H9 (cell line): ENCODE data around the gene C11orf16. TPM values are rescaled to one million over a fixed set of nuclear protein-coding genes. Genes with fewer than 3 reads are reported as not detected.

Experiments used
- DNase-seq: peaks from one replicate; pipeline ENCODE4 v3.0.0-alpha.2; 2017
- H2AFZ ChIP-seq: one replicate; pipeline ENCODE4 v1.6.1; 2013; ENCODE audit warnings: mild to moderate bottlenecking, low read length, control low read depth, moderate library complexity
- H2AK5ac ChIP-seq: 2 replicates; pipeline ENCODE4 v1.6.1; 2013; ENCODE audit warnings: low read length, control low read depth, mixed read lengths; ENCODE audit not compliant: insufficient read length
- H2BK120ac ChIP-seq: one replicate; pipeline ENCODE4 v1.6.1; 2013; ENCODE audit warnings: low read depth, mild to moderate bottlenecking, low read length, control low read depth, inconsistent platforms; ENCODE audit not compliant: poor library complexity, severe bottlenecking
- H2BK12ac ChIP-seq: 2 replicates; pipeline ENCODE4 v1.6.1; 2013; ENCODE audit warnings: low read length, control low read depth, mixed read lengths, low read depth; ENCODE audit not compliant: insufficient read length
- H2BK15ac ChIP-seq: 2 replicates; pipeline ENCODE4 v1.6.1; 2013; ENCODE audit warnings: low read depth, low read length, control low read depth
- H2BK20ac ChIP-seq: one replicate; pipeline ENCODE4 v1.6.1; 2013; ENCODE audit warnings: low read depth, mild to moderate bottlenecking, low read length, control low read depth, inconsistent platforms; ENCODE audit not compliant: poor library complexity, severe bottlenecking
- H2BK5ac ChIP-seq: 2 replicates; pipeline ENCODE4 v1.6.1; 2013; ENCODE audit warnings: low read length, control low read depth, mixed read lengths; ENCODE audit not compliant: insufficient read length
- H3K14ac ChIP-seq: 2 replicates; pipeline ENCODE4 v1.6.1; 2013; ENCODE audit warnings: low read length, control low read depth; ENCODE audit not compliant: insufficient read depth
- H3K18ac ChIP-seq: 2 replicates; pipeline ENCODE4 v1.6.1; 2013; ENCODE audit warnings: low read depth, mild to moderate bottlenecking, mixed read lengths, low read length, control low read depth; ENCODE audit not compliant: insufficient read length
- H3K23ac ChIP-seq: 2 replicates; pipeline ENCODE4 v1.6.1; 2013; ENCODE audit warnings: low read length, control low read depth, mixed read lengths, low read depth; ENCODE audit not compliant: insufficient read length
- H3K23me2 ChIP-seq: 2 replicates; pipeline ENCODE4 v1.6.1; 2013; ENCODE audit warnings: low read depth, mild to moderate bottlenecking, mixed read lengths, low read length, control low read depth; ENCODE audit not compliant: insufficient read length, poor library complexity, severe bottlenecking
- H3K27ac ChIP-seq: 2 replicates; pipeline ENCODE4 v1.5.1; 2013; ENCODE audit warnings: low read length, control low read depth, mixed read lengths, low read depth; ENCODE audit not compliant: insufficient read length
- H3K27me3 ChIP-seq: 2 replicates; pipeline ENCODE4 v1.6.1; 2013; ENCODE audit warnings: low read length, control low read depth, inconsistent platforms; ENCODE audit not compliant: insufficient read depth
- H3K4ac ChIP-seq: 2 replicates; pipeline ENCODE4 v1.6.1; 2013; ENCODE audit warnings: low read depth, mild to moderate bottlenecking, control low read depth, inconsistent platforms, low read length, moderate library complexity
- H3K4me1 ChIP-seq: 2 replicates; pipeline ENCODE4 v1.6.1; 2013; ENCODE audit warnings: low read length, control low read depth, inconsistent platforms; ENCODE audit not compliant: insufficient read depth
- H3K4me2 ChIP-seq: 2 replicates; pipeline ENCODE4 v1.6.1; 2013; ENCODE audit warnings: low read length, control low read depth, mixed read lengths; ENCODE audit not compliant: insufficient read length, insufficient read depth
- H3K56ac ChIP-seq: 2 replicates; pipeline ENCODE4 v1.6.1; 2013; ENCODE audit warnings: low read depth, mild to moderate bottlenecking, mixed read lengths, low read length, control low read depth; ENCODE audit not compliant: insufficient read length
- H3K79me1 ChIP-seq: 2 replicates; pipeline ENCODE4 v1.6.1; 2013; ENCODE audit warnings: low read depth, mild to moderate bottlenecking, moderate library complexity, low read length, control low read depth, inconsistent platforms; ENCODE audit not compliant: insufficient read depth, poor library complexity, severe bottlenecking
- H3K79me2 ChIP-seq: 2 replicates; pipeline ENCODE4 v1.6.1; 2013; ENCODE audit warnings: low read length, control low read depth, inconsistent platforms; ENCODE audit not compliant: insufficient read depth
- H3K9ac ChIP-seq: 2 replicates; pipeline ENCODE4 v1.6.1; 2013; ENCODE audit warnings: low read length, control low read depth, mixed read lengths; ENCODE audit not compliant: insufficient read length; ENCODE audit errors: extremely low read depth
- H3K9me3 ChIP-seq: one replicate; pipeline ENCODE4 v1.6.1; 2013; ENCODE audit warnings: low read depth, low read length, inconsistent platforms; ENCODE audit not compliant: control insufficient read depth
- H3T11ph ChIP-seq: one replicate; pipeline ENCODE4 v1.6.1; 2013; ENCODE audit warnings: mild to moderate bottlenecking, low read length, control low read depth, inconsistent platforms
- H4K20me1 ChIP-seq: one replicate; pipeline ENCODE4 v1.6.1; 2013; ENCODE audit not compliant: control insufficient read depth, insufficient read length, insufficient read depth
- H4K5ac ChIP-seq: 2 replicates; pipeline ENCODE4 v1.6.1; 2013; ENCODE audit warnings: low read depth, mild to moderate bottlenecking, mixed read lengths, low read length, control low read depth; ENCODE audit not compliant: insufficient read length
- H4K8ac ChIP-seq: replicated peaks from 2 replicates; pipeline ENCODE4 v1.6.1; 2013; ENCODE audit warnings: low read length, control low read depth, mixed read lengths, low read depth; ENCODE audit not compliant: insufficient read length
- H4K91ac ChIP-seq: 2 replicates; pipeline ENCODE4 v1.6.1; 2013; ENCODE audit warnings: low read depth, mild to moderate bottlenecking, moderate library complexity, mixed read lengths, low read length, control low read depth; ENCODE audit not compliant: insufficient read length
- H3K27ac Mint-ChIP-seq, 3 experiments: 2 replicates in 2 of 3; 3 replicates in 1 of 3; pipeline ENCODE4 v1.8.0; 2020 to 2021; ENCODE audit warnings: mixed read lengths in 3 of 3, mild to moderate bottlenecking in 1 of 3, moderate library complexity in 1 of 3
- H3K27me3 Mint-ChIP-seq: 2 replicates; pipeline ENCODE4 v1.8.0; 2021; ENCODE audit warnings: low read depth, mild to moderate bottlenecking, moderate library complexity, mixed read lengths
- H3K36me3 Mint-ChIP-seq, 3 experiments: 2 replicates in 2 of 3; 3 replicates in 1 of 3; pipeline ENCODE4 v1.8.0; 2020 to 2021; ENCODE audit warnings: low read depth in 3 of 3, mixed read lengths in 3 of 3; ENCODE audit not compliant: insufficient read depth in 1 of 3
- H3K4me1 Mint-ChIP-seq, 2 experiments: 2 replicates each; pipeline ENCODE4 v1.8.0; 2020; ENCODE audit warnings: mixed read lengths in 2 of 2
- H3K4me3 Mint-ChIP-seq, 2 experiments: 2 replicates in 1 of 2; 3 replicates in 1 of 2; pipeline ENCODE4 v1.8.0; 2020 to 2021; ENCODE audit warnings: mild to moderate bottlenecking in 2 of 2, mixed read lengths in 2 of 2, moderate library complexity in 1 of 2
- H3K9me3 Mint-ChIP-seq, 2 experiments: 2 replicates in 1 of 2; 3 replicates in 1 of 2; pipeline ENCODE4 v1.8.0; 2020; ENCODE audit warnings: mild to moderate bottlenecking in 2 of 2, mixed read lengths in 2 of 2, moderate library complexity in 1 of 2
- WGBS: extraction: QIAGEN DNeasy Blood & Tissue Kit; methylation state at CpG from one replicate; pipeline ENCODE4 v1.1.7; 2013; ENCODE audit warnings: missing lambda C conversion rate, low lambda C conversion rate, mixed read lengths; ENCODE audit not compliant: insufficient read length; ENCODE audit errors: extremely low coverage; 5-methylcytosine and 5-hydroxymethylcytosine counted together
- total RNA-seq: library from RNA; stranded (reverse); gene quantifications from 2 replicates; pipeline ENCODE4 v1.2.1, GENCODE V29; 2021
- TF ChIP-seq, protein P1 (sequence below): fragments of 200-600 bp; sonication (generic); conservative IDR thresholded peaks from 3 replicates; pipeline ENCODE4 v1.8.0; 2021; ENCODE audit warnings: antibody characterized with exemption, mild to moderate bottlenecking

Gene C11orf16
- total RNA-seq, 1 experiment from 2014 or later, result 0.15 TPM

DNA sequence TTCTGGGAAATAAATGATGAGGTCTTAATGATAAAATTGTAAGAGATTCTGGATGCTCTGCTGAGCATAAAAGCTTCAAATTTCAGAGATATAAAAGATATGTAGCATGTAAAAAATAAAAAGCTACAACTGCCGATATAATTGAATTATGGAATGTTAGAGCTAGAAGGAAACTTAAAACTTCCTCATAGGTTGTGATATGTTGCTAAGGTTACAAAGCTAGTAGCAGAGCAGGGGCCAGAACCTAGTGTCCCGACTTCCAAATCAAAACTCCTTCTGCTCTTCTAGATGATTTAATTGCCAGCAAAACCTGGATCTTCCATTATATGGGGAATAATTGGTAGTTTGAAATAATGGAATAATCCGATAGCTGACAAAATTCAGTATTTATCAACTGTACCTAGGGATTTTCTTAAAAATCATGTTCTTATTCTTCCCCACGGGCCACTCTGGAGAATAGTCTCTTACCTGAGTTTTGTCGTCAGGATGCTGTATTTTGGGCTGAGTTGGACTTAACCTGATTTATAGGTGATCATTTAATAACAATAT, 9.8 kb upstream of the C11orf16 start, which contains the start of gene ASCL3:
ASCL3 (minus strand) TSS at position 499 of the 549 bp plus-strand sequence. CDS start 4,855 bp downstream, outside the sequence.
- Histone ChIP-seq H4K5ac (no peak within 1 kb of the TSS), H3K9ac (no peak within 1 kb of the TSS), H3K27me3 (no peaks in the 10 kb centered on the region), H2BK20ac (no peak within 1 kb of the TSS), H2AFZ (no peak within 1 kb of the TSS), H3T11ph (no peak within 1 kb of the TSS), H3K27ac (no peak within 1 kb of the TSS), H3K79me2 (no peaks in the 10 kb centered on the region), H3K18ac (no peak within 1 kb of the TSS), H3K79me1 (no peaks in the 10 kb centered on the region), H3K23ac (no peak within 1 kb of the TSS), H3K56ac (no peak within 1 kb of the TSS), H4K91ac (no peak within 1 kb of the TSS), H2BK12ac (no peak within 1 kb of the TSS), H2BK5ac (no peak within 1 kb of the TSS), H4K20me1 (no peaks in the 10 kb centered on the region), H3K23me2 (no peaks in the 10 kb centered on the region), H3K4me2 (no peak within 1 kb of the TSS), H3K4me1 (no peaks in the 10 kb centered on the region), H3K14ac (no peak within 1 kb of the TSS), H2AK5ac (no peak within 1 kb of the TSS), H4K8ac (no peak within 1 kb of the TSS), H2BK15ac (no peak within 1 kb of the TSS), H2BK120ac (no peak within 1 kb of the TSS), H3K9me3 (no peaks in the 10 kb centered on the region), H3K4ac (no peak within 1 kb of the TSS)
- H3K4me3 Mint-ChIP-seq, result no peak within 1 kb of the TSS
- TF ChIP-seq, protein P1, sequence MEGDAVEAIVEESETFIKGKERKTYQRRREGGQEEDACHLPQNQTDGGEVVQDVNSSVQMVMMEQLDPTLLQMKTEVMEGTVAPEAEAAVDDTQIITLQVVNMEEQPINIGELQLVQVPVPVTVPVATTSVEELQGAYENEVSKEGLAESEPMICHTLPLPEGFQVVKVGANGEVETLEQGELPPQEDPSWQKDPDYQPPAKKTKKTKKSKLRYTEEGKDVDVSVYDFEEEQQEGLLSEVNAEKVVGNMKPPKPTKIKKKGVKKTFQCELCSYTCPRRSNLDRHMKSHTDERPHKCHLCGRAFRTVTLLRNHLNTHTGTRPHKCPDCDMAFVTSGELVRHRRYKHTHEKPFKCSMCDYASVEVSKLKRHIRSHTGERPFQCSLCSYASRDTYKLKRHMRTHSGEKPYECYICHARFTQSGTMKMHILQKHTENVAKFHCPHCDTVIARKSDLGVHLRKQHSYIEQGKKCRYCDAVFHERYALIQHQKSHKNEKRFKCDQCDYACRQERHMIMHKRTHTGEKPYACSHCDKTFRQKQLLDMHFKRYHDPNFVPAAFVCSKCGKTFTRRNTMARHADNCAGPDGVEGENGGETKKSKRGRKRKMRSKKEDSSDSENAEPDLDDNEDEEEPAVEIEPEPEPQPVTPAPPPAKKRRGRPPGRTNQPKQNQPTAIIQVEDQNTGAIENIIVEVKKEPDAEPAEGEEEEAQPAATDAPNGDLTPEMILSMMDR, result no peak
- no peaks in the 10 kb centered on the region for H3K4me1 Mint-ChIP-seq
- no peaks in the 10 kb centered on the region; a peak in 1 of 5 replicates for H3K9me3 Mint-ChIP-seq
- WGBS, result no CpG with 5 or more reads among the region's 5 CpGs
- no peaks in the 10 kb centered on the region; the same call in 1 of the 2 replicates for H3K27me3 Mint-ChIP-seq
- H3K36me3 Mint-ChIP-seq, result peaks cover 0 to 5% (median 0%) of the 10 kb centered on the region in 3 experiments; a peak in 2 of 7 replicates
- no peak for DNase-seq
- H3K27ac Mint-ChIP-seq, result no peak within 1 kb of the TSS
